NCI-H748 (cell line): Measurements from ENCODE around the gene SH3PXD2A.
"Not testable (repeated sequence)": the region's sequence is repeated elsewhere in the genome, so short reads cannot be mapped to it uniquely, and the experiment has no call there.

ENCODE experiments used
- DNase-seq: peaks from one replicate; lab custom pipeline; 2025; ENCODE audit not compliant: unreplicated experiment; lab: John Stamatoyannopoulos, UW

Gene SH3PXD2A

GRCh38 chr10:103652599-103653281, 202.6 kb downstream of the SH3PXD2A start:
- DNase-seq: peak; percentile 74

GRCh38 chr10:103651783-103652476, 203.4 kb downstream of the SH3PXD2A start:
- no peak for DNase-seq

- no peak for DNase-seq
Observed at GRCh38 chr10:103651333-103651732, 204.0 kb downstream of the SH3PXD2A start.

GRCh38 chr10:103649654-103650423, 205.5 kb downstream of the SH3PXD2A start:
- peak; percentile 71 for DNase-seq

- no peak for DNase-seq
Observed at GRCh38 chr10:103648636-103649532, 206.5 kb downstream of the SH3PXD2A start.

- DNase-seq: no peak
Observed at GRCh38 chr10:103648251-103648635, 207.1 kb downstream of the SH3PXD2A start.

- DNase-seq: no peak
Observed at GRCh38 chr10:103646304-103646703, 209.1 kb downstream of the SH3PXD2A start.

- DNase-seq: no peak
Observed at GRCh38 chr10:103645141-103646054, 210.0 kb downstream of the SH3PXD2A start.

- DNase-seq: no peak
Observed at GRCh38 chr10:103643381-103643780, 212.0 kb downstream of the SH3PXD2A start.

GRCh38 chr10:103641326-103641725, 214.1 kb downstream of the SH3PXD2A start:
- DNase-seq: no peak

GRCh38 chr10:103640436-103641181, 214.8 kb downstream of the SH3PXD2A start:
- DNase-seq: no peak

- DNase-seq: no peak
Observed at GRCh38 chr10:103638948-103639347, 216.4 kb downstream of the SH3PXD2A start.

GRCh38 chr10:103637927-103638557, 217.3 kb downstream of the SH3PXD2A start:
- DNase-seq: no peak

- DNase-seq: no peak
Observed at GRCh38 chr10:103637011-103637410, 218.4 kb downstream of the SH3PXD2A start.

- no peak for DNase-seq
Observed at GRCh38 chr10:103636492-103636891, 218.9 kb downstream of the SH3PXD2A start.

GRCh38 chr10:103635580-103635979, 219.8 kb downstream of the SH3PXD2A start:
- DNase-seq: no peak

GRCh38 chr10:103633846-103634245, 221.5 kb downstream of the SH3PXD2A start:
- no peak for DNase-seq

- not testable (repeated sequence) for DNase-seq
Observed at GRCh38 chr10:103632871-103633270, 222.5 kb downstream of the SH3PXD2A start.

GRCh38 chr10:103632247-103632642, 223.1 kb downstream of the SH3PXD2A start:
- DNase-seq: no peak
